Measurements from ENCODE around the gene FBLIM1.

The FBLIM1 gene, protein sequence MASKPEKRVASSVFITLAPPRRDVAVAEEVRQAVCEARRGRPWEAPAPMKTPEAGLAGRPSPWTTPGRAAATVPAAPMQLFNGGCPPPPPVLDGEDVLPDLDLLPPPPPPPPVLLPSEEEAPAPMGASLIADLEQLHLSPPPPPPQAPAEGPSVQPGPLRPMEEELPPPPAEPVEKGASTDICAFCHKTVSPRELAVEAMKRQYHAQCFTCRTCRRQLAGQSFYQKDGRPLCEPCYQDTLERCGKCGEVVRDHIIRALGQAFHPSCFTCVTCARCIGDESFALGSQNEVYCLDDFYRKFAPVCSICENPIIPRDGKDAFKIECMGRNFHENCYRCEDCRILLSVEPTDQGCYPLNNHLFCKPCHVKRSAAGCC

DNA sequence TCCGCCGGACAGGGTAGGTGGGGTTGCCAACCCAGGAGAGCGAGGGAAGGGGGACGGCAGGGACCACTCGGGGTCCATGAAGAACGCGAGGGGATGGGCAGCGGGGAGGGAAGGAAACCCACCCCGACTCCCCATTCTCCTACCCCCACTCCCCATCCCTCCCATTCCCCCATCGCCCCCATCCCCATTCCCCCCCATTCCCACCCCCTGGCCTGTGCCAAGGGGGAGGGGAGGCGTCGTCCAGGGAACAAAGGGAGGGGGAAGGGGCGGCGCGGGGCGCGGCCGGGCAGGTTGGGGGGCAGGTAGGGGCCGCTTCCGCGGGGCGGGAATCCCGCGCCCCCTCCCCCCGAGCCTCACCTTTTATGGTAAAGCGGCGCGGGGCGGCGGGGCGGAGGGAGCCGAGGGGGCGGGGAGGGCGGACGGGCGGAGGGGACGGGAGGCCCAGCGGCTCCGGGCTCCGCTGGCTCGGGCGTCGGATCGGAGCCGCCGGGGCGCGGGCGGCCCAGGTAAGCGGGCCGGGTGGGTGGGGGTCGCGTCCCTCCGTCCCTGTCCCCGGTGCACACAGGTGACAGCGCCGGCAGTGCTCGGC is at the start of gene FBLIM1:
TSS of gene FBLIM1 (plus strand) at position 453 of the 589 bp plus-strand sequence. CDS start 6,189 bp downstream, outside the sequence.
- peak; percentile 24 for DNase-seq

GRCh38 chr1:15709226-15709625 is 49.4 kb upstream of the FBLIM1 start:
- DNase-seq: no peak

DNA sequence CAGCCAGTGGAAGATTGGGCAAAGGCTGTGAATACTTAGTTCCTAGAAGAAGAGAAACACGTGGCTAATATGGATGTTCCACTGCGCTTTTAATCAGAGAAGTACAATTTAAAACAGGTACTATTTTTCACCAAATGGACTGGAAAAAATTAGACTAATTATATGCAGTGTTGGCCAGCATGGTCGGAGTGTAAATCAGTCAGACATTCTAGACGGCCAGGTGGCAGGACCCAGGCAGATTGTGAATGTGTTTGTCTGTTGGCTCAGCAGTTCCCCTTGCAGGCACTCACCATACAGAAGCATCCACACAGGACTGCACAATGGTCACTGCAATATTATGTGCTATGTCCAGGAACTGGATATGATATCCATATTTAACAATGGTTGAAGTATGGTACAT is 46.4 kb upstream of the FBLIM1 start:
- DNase-seq: no peak

- DNase-seq: no peak
These were observed 44.0 kb upstream of the FBLIM1 start for GRCh38 chr1:15714406-15715136.

GRCh38 chr1:15717418-15718125 is 41.0 kb upstream of the FBLIM1 start:
- DNase-seq: peak; percentile 78

DNA sequence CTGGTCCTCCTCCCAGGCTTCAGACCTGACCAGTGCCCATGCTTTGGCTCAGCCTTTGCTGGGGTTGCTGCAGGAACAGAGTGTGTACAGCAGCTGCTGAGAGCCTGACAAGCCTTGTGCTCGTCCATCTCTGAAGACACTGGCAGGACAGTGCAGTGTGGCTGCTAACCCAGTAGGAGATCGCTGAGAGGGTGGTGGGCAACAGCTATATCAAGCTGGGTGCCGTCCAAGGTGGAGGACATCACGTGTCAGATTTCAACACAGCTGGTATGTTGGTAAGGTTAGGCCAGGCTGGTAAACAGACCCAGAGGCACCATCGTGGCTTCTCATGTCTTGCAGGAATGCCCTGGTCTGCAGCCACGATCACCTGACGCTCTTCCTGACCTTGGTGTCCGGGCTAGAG is 40.4 kb upstream of the FBLIM1 start:
- peak; percentile 48 for DNase-seq

DNA sequence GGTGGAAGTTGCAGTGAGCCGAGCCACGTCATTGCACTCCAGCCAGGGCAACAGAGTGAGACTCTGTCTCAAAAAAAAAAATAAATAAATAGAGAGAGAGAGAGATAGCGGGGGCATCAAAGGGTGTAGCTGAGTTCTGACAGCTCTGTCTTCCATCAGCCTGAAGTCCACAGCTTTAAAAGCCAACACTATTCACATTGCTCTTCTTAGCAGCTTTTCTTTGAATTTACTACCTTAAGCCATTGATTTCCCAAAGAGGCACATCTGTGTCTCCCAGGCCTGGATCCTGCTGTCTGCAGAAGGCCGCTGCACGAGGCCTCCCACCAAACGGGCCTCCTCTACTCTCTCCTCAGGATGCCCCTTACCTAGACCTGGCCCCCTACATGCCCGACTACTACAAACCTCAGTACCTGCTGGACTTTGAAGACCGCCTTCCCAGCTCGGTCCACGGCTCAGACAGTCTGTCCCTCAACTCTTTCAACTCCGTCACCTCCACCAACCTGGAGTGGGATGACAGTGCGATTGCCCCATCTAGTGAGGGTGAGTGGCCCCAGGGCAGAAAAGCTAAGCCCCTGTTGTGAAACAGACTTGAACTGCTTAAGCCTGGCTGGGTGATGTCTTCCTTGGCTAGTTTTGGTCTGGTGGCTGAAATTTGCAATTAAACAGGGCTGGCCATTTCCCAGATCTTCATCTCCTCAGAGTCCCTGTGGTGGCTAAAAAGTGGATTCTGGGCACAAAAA is 39.0 kb upstream of the FBLIM1 start:
- DNase-seq: no peak

DNA sequence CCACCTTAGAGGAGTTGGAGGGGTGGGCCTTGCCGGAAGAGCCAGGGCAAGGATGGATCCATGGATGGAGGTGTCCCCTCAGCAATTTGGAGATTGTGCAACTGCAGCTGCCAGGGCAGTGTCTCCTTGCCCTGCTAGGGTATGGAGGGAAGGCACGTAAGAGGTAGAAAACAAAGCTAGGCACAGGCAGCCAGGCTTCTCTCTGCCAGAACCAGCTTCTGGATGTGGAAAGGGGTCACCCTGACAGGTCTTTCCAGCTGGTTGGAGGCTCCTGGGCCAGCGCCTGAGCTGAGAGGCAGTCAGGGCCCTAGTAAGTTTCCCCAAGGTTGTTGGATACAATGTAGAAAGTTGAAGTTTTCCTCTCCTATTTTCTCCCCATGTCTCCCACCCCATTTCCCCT is 37.7 kb upstream of the FBLIM1 start:
- DNase-seq: no peak

- DNase-seq: no peak
These were observed 36.2 kb upstream of the FBLIM1 start for GRCh38 chr1:15722411-15722810.

DNA sequence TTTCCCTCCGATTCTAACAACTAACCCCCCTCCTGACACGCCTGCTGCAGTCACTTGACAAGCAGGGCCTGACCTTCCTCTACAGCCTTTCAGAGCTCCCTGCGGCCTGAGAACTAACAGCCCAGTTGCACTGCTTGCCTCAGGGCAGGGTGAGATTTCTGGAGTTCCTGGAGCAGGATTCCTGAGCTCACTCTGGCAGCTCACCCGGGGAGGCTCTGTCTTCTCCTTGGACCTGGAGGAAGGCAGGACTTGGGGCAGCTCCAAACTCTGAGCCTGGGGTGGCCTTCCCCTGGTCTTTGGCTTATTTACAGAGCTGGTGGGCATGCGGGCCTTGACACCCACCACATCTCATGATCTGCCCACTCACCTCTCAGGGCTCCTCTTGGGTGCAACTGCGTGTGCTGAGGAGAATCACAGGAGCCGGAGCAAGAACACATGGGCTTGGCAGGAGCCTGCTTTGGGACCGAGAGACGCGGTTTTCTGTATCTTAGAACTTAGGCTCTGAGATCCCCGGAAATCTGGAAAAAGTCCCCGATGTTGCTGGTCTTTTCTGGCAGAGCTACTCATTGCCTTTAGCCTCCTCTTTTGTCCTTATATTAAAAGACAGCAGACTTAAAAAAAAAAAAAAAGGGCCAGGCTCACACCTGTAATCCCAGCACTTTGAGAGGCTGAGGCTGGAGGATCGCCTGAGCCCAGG is 35.6 kb upstream of the FBLIM1 start:
- no peak for DNase-seq

- no peak for DNase-seq
These were observed 34.9 kb upstream of the FBLIM1 start for GRCh38 chr1:15723631-15724246.

- DNase-seq: no peak
These were observed 33.4 kb upstream of the FBLIM1 start for GRCh38 chr1:15724949-15725880.

DNA sequence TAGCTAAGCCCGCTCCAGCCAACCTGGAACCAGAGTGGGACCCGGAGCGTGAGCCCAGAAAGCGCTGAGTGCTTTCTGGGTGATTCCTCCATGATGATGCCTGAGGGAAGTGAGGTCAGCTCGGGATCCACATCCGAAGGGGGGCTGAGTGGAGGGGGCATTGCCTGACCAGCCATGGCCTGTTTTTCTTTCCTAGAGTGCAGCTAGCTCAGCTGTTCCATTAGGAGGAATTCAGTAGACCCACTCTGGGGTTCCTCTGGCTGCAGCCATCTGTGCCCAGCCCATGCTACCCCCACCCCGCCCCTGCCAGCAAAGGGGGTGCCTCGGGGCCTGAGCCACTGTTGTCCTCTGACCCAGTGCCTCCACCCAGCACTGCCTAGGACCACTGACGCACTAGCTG is 32.1 kb upstream of the FBLIM1 start:
- DNase-seq: no peak

DNA sequence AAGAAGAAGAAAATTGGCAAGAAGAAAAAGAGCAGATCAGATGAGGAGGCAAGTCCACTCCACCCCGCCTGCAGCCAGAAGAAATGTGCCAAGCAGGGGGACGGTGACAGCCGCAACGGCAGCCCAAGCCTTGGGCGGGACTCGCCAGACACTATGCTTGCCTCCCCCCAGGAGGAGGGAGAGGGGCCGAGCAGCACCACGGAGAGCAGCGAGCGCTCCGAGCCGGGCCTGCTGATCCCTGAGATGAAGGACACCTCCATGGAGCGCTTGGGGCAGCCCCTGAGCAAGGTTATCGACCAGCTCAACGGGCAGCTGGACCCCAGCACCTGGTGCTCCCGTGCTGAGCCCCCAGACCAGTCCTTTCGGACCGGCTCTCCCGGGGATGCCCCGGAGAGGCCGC is 31.6 kb upstream of the FBLIM1 start:
- DNase-seq: no peak

DNA sequence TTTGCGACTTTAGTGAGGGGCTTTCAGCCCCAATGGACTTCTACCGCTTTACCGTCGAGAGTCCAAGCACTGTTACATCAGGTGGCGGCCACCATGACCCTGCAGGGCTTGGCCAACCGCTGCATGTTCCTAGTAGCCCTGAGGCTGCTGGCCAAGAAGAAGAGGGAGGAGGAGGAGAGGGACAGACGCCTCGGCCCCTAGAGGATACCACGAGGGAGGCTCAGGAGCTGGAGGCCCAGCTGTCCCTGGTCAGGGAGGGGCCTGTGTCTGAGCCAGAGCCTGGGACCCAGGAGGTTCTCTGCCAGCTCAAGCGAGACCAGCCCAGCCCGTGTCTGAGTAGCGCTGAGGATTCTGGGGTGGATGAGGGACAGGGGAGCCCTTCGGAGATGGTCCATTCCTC is 31.2 kb upstream of the FBLIM1 start:
- no peak for DNase-seq

GRCh38 chr1:15727866-15728534 is 30.6 kb upstream of the FBLIM1 start:
- no peak for DNase-seq

- no peak for DNase-seq
These were observed 29.5 kb upstream of the FBLIM1 start for GRCh38 chr1:15728937-15729657.

- DNase-seq: no peak
These were observed 28.2 kb upstream of the FBLIM1 start for GRCh38 chr1:15730423-15730822.

GRCh38 chr1:15730936-15731335 is 27.7 kb upstream of the FBLIM1 start:
- DNase-seq: no peak
